Fibroblast of the aortic adventitia (primary cell): ENCODE data around the gene CPEB4. TPM values are rescaled to one million over a fixed set of nuclear protein-coding genes. Genes with fewer than 3 reads are reported as not detected.

ENCODE experiments used
- DNase-seq: peaks from one replicate; pipeline ENCODE4 v3.0.0-alpha.2; 2010; ENCODE audit warnings: low read depth
- H3K4me3 ChIP-seq: 2 replicates; pipeline ENCODE4 v1.5.1; 2011; ENCODE audit warnings: low read depth, mild to moderate bottlenecking, control low read depth, low read length, moderate library complexity
- total RNA-seq: library from RNA; depleted of rRNA; stranded (reverse); fragments of >200 nt; gene quantifications from 2 replicates; pipeline ENCODE4 v1.2.3, GENCODE V29; 2012; ENCODE audit warnings: low replicate concordance
- TF ChIP-seq, protein P1 (sequence below): IDR thresholded peaks from 2 replicates; pipeline ENCODE4 v1.5.1; 2011; ENCODE audit warnings: mild to moderate bottlenecking, low read length, control low read depth, inconsistent platforms; ENCODE audit not compliant: insufficient read depth

The CPEB4 gene
- total RNA-seq, result 14.0 and 24.4 TPM in 2 replicates

DNA sequence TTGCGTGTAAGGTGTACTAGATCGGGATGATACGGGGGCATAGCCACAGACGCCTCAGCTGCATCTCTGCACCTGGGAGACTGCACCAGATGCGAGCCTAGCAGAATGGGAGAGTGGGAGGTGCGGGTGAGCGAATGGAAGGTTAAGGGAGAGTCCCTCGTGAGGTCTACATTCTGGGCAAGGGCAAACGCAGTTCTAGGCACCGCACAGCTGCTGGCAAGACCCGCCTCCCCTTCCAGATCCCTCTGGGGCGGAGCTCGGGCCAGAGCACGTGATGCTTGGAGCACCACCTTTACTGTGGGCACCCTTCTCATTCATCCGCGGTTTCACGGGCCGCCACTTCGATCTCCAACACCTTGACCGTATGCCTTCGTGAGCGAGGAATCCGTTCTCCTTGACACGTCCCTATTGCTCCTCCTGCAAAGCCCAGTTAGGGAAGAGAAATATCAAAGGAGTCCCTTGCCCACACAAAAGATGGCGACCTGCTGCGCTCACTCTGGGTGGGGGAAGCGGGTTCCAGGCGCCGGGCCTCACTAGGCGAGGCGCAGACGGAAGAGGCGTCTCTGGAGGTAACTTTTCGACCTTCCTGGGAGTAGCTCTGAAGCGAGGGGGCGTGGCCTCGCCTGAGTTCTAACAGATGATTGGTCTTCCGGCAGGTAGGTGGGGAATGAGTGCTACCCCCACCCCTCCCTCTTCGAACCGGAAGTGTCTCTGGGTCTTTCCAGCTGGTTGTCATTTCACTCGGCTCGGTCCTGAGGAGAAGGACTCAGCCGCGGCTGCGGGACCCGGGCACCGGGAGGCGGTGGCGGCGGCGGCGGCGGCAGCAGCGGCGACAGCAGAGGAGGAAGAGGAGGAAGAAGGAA is at the start of gene CPEB4:
Gene CPEB4 (plus strand): TSS at position 740 of the 863 bp plus-strand sequence. CDS start 1,385 bp downstream, outside the sequence.
- peak within 1 kb of the TSS; percentile 77 for H3K4me3 ChIP-seq
- TF ChIP-seq, protein P1, sequence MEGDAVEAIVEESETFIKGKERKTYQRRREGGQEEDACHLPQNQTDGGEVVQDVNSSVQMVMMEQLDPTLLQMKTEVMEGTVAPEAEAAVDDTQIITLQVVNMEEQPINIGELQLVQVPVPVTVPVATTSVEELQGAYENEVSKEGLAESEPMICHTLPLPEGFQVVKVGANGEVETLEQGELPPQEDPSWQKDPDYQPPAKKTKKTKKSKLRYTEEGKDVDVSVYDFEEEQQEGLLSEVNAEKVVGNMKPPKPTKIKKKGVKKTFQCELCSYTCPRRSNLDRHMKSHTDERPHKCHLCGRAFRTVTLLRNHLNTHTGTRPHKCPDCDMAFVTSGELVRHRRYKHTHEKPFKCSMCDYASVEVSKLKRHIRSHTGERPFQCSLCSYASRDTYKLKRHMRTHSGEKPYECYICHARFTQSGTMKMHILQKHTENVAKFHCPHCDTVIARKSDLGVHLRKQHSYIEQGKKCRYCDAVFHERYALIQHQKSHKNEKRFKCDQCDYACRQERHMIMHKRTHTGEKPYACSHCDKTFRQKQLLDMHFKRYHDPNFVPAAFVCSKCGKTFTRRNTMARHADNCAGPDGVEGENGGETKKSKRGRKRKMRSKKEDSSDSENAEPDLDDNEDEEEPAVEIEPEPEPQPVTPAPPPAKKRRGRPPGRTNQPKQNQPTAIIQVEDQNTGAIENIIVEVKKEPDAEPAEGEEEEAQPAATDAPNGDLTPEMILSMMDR, result no peak
- DNase-seq, result peak; percentile 99

DNA sequence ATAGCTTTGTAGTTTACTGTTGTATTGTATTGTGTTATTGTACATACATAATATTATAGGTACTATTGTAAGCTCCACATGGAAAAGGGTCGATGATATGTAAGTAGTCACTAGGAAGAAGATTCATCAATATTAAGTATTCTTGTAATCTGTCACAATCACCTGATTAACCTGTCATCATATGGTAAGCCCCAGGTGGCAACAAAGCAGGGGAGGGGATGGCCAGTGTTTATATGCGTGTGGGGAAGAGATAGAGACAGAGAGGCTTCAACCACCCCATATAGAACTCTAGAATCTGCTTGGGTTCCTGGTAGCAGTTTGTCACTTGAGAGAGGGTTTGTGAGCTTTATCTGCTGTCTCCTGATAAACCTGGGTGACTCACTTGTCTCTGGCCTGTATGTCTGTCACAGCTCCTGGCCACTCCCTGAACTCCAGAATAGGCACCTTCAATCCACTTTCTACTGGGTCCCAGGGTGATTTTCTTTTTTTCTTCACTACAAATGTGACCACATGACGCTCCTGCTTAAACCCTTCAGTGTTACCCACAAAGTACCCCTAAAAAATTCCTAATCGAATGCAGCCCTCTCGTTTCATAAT is 48.9 kb upstream of the CPEB4 start:
- DNase-seq, result no peak
- H3K4me3 ChIP-seq, result no peak overlapping the region
- TF ChIP-seq, protein P1, result no peak

DNA sequence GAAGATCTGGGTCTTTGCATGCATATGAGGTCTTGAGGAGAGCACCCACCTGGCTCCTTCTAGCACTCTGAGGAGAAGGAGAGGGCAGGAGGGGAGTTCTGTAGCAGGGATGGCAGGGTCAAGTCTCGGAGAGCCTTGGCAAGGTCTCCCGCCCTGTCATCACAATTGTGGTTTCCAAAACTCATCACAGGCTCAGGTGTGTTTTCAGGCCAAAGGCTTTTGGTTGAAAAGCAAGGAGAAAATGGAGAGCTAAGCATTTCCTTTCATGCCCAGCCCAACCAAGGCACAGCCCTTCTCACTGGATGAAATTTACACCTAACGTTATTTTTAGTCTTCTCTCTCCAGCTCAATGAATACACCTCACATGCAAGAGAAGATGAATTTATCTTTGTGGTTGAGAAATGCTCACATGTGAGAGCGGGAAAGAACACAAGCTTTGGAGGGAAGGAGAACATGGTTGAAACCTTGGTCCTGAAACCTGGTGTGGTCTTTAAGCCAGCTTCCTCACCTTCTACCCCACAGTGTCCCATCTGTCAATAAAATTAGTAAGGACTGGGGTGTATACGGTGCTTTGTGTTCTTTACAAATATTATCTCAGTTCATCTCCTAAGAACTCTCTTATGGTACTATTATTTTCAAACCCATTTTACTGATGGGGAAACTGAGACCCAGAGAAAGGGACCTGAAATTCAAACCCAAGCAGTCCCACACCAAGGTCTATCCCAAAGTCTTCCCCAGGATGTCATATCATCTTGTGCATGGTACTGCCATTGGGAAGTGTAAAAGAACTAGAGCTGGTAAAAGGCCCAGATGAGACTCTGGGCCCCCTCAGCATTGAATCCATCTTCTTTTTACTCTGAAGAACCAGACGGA is 47.8 kb upstream of the CPEB4 start:
- H3K4me3 ChIP-seq, result no peak overlapping the region
- TF ChIP-seq, protein P1, result no peak
- DNase-seq, result no peak

DNA sequence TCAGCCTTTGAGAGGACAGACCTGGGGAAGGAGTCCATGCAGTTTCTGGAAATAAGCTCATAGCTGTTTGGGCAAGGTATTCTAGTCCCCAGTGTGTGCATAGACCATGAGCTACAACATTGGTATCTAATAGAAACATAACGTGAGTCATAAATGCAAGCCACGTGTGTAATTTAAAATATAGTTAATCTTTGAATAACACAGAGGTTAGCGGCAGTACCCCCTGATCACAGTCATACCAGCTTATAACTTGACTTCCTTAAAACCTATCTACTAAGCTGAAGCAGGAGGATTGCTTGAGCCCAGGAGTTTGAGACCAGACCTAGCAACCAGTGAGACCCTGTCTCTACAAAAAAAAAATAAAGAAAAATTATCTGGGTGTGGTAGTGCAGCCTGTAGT is 46.4 kb upstream of the CPEB4 start:
- no peak for DNase-seq
- H3K4me3 ChIP-seq, result no peak overlapping the region
- TF ChIP-seq, protein P1, result no peak

DNA sequence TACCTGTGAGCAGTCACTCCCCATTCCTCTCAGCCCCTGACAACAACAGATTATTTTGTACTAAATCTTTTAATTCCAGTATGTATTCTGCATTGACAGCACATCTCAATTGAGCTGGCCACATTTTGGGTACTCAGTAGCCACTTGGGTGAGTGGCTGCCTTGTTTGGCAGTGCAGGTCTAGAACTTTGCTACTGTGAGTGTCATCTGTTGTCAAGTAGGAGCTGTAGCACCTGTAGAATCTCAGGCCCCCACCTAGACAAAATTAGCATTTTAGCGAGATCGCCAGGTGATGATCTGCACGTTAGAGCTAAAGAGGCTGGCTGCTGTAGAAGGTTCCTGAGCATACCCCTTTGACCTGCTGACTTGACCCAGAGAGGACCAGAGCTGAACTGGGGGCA is 44.4 kb upstream of the CPEB4 start:
- TF ChIP-seq, protein P1, result no peak
- DNase-seq, result no peak
- no peak overlapping the region for H3K4me3 ChIP-seq

DNA sequence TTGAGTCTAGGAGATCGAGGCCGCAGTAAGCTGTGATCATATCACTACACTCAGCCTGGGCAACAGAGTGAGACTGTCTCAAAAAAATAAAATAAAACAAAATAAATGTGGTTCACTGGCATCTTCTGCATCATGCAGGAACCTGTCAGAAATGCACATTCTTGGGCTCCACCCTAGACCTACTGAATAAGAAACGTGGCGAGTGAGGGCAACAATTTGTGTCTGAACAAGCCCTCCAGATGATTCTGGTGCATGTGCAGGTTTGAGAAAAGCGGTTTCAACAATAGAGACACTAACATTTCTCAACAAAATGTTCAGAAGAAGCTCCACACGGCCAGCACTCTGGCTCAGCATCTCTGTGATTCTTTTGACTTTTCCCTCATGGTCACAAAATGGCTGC is 42.8 kb upstream of the CPEB4 start:
- no peak overlapping the region for H3K4me3 ChIP-seq
- DNase-seq, result no peak
- TF ChIP-seq, protein P1, result no peak
